Regular cardiac myocyte (primary cell): Measurements from ENCODE around the gene NMRK1. TPM values are rescaled to one million over a fixed set of nuclear protein-coding genes. Genes with fewer than 3 reads are reported as not detected.

ENCODE experiments used
- total RNA-seq: library from RNA; depleted of rRNA; stranded (reverse); fragments of >200 nt; gene quantifications from 2 replicates; pipeline ENCODE4 v1.2.3, GENCODE V29; 2014

Gene NMRK1
- 19.2 and 24.0 TPM in 2 replicates for total RNA-seq

DNA sequence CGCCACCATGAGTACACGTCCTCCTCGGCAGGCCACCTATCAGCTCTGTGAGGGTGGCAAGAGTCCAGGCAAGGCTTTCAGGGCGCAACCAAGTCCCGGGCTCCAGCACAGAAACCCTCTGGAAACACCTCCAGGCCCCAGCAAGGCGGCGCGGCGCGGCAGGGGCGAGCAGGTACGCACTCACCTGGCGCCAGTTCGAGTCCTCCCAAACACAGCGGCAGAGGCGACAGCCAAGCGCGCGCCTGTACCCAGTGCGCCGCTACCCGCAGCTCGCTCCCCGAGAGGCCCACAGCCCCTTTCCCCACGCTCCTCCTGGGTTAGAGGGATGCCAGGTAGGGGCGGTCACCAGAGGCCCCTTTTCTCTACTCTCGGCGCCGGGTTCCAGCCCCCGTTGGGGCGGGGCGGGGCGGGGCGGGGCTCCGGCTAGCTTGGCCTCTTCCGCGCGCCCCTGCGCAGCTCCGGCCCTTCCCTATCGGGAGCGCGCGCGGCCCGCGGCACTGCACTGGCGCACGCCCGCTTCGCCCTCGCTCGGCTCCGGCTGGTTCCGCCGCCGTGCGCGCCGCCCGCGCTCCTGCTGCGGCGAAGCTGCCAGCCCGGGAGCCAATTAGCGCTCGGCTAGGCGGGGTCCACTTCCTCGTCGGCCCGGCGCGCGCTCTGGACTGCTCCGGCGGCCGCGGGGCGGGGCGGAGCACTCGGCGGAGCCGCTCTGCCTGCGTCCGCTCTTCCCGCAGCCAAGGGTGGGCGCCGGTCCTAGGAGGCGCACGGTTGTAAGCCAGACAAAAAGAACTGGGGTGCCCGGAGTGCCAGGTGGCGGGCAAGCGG, at the start of gene NMRK1, which contains the start of gene OSTF1:
Gene NMRK1 (minus strand): TSS at position 332 of the 822 bp plus-strand sequence. CDS start 5,040 bp downstream, outside the sequence.
Gene OSTF1 (plus strand): TSS at position 691 of the 822 bp plus-strand sequence. CDS start 179 bp downstream, outside the sequence.

Other genes starting within 250 kb of the NMRK1 start
- not detected in 2 replicates for gene TRPM6, start 200.2 kb downstream of the NMRK1 start, total RNA-seq
- 4.8 and 7.3 TPM in 2 replicates for gene C9orf40, start 135.2 kb downstream of the NMRK1 start, total RNA-seq
- gene CARNMT1, start 59.9 kb downstream of the NMRK1 start, total RNA-seq, result 50.7 and 53.1 TPM in 2 replicates
- gene OSTF1, start 359 bp upstream of the NMRK1 start, total RNA-seq, result 49.6 and 119 TPM in 2 replicates